HS-27A (cell line): ENCODE measurements around the gene ZCWPW1.
"Not testable (repeated sequence)": the region's sequence is repeated elsewhere in the genome, so short reads cannot be mapped to it uniquely, and the experiment has no call there.

ENCODE experiments used
- DNase-seq: peaks from one replicate; pipeline ENCODE4 v3.0.0-alpha.2; 2012; ENCODE audit warnings: low read depth, missing footprints

The ZCWPW1 gene

GRCh38 chr7:100353685-100354330 lies 74.7 kb downstream of the ZCWPW1 start:
- DNase-seq: no peak

DNA sequence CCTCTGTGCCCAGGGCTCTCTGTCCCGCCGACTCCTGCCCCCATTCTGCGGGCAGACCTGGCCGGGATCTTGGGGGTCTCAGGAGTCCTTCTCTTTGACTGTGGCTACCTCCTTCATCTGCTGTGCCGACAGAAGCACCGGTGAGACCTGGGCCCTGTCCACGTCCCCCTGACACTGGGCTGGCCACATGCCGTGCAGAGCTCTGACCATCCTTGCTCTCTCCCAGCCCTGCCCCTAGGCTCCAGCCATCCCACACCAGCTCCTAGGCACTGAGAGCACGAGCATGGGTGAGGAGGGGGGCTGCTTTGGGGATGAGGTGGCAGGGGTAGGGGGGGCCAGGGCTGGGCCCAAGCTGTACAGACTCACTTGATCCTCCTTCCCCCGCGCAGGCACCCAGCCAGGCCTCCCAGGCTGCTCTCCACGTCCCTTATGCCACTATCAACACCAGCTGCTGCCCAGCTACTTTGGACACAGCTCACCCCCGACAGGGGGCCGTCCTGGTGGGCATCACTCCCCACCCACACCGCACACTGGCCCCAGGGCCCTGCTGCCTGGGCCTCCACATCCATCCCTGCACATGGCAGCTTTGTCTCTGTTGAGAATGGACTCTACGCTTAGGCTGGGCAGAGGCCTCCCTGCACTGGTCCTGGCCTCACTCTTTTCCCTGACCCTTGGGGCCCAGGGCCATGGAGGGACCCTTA lies 75.4 kb downstream of the ZCWPW1 start:
- no peak for DNase-seq

GRCh38 chr7:100352230-100352781 lies 76.2 kb downstream of the ZCWPW1 start:
- not testable (repeated sequence) for DNase-seq

DNA sequence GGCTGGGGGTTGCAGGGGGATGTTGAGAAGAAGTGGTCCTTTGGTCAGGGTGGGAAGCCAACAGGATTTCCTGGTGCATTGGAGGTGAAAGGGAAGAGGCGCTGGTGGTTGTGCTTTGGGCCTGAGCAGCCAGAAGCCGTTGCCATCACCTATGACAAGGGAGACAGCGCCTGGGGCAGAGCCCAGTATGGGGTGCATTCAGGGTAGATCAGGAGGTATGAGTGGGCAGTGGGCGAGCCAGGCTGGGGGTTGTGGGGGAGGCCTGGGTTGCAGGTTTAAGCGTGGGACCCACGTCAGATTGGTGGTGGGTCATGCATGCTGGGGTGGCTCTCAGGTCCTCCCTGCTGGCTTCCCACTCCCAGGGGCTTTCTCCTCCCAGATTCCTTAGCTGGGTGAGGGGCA lies 76.8 kb downstream of the ZCWPW1 start:
- DNase-seq: no peak
